Measurements from ENCODE around the gene PCDHGA6.

- TF ChIP-seq CTCF (IDR thresholded peaks at IDR 0.05 in 2 of 3, conservative IDR thresholded peaks at IDR 0.05 in 1 of 3; ENCODE audit: borderline replicate concordance in 1 of 3, insufficient read depth in 1 of 3, low read depth in 2 of 3, low read length in 2 of 3) (no peak), SIN3A (IDR thresholded peaks at IDR 0.05; ENCODE audit: low read depth) (no peak), EZH2phosphoT487 (IDR thresholded peaks at IDR 0.05; ENCODE audit: borderline replicate concordance) (no peak), POLR2A (IDR thresholded peaks at IDR 0.05; ENCODE audit: borderline replicate concordance, extremely low read depth, insufficient read depth, insufficient read length) (no peak), POLR2AphosphoS5 (IDR thresholded peaks at IDR 0.05; ENCODE audit: low read depth, low read length) (no peak), ELF1 (IDR thresholded peaks at IDR 0.05; ENCODE audit: borderline replicate concordance, low read depth) (no peak), EZH2 (IDR thresholded peaks at IDR 0.05) (no peak), YY1 (IDR thresholded peaks at IDR 0.05; ENCODE audit: extremely low read depth, insufficient replicate concordance, low read depth, low read length) (no peak), MAX (IDR thresholded peaks at IDR 0.05) (no peak), ZFX (IDR thresholded peaks at IDR 0.05) (no peak), CEBPB (IDR thresholded peaks at IDR 0.05; ENCODE audit: low read depth) (no peak)
- TF ChIP-seq, protein P1, sequence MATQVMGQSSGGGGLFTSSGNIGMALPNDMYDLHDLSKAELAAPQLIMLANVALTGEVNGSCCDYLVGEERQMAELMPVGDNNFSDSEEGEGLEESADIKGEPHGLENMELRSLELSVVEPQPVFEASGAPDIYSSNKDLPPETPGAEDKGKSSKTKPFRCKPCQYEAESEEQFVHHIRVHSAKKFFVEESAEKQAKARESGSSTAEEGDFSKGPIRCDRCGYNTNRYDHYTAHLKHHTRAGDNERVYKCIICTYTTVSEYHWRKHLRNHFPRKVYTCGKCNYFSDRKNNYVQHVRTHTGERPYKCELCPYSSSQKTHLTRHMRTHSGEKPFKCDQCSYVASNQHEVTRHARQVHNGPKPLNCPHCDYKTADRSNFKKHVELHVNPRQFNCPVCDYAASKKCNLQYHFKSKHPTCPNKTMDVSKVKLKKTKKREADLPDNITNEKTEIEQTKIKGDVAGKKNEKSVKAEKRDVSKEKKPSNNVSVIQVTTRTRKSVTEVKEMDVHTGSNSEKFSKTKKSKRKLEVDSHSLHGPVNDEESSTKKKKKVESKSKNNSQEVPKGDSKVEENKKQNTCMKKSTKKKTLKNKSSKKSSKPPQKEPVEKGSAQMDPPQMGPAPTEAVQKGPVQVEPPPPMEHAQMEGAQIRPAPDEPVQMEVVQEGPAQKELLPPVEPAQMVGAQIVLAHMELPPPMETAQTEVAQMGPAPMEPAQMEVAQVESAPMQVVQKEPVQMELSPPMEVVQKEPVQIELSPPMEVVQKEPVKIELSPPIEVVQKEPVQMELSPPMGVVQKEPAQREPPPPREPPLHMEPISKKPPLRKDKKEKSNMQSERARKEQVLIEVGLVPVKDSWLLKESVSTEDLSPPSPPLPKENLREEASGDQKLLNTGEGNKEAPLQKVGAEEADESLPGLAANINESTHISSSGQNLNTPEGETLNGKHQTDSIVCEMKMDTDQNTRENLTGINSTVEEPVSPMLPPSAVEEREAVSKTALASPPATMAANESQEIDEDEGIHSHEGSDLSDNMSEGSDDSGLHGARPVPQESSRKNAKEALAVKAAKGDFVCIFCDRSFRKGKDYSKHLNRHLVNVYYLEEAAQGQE (IDR thresholded peaks at IDR 0.05; ENCODE audit: low read depth), result no peak
- TF ChIP-seq, protein P2, sequence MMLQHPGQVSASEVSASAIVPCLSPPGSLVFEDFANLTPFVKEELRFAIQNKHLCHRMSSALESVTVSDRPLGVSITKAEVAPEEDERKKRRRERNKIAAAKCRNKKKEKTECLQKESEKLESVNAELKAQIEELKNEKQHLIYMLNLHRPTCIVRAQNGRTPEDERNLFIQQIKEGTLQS (IDR thresholded peaks at IDR 0.05), result no peak
Observed at GRCh38 chr5:141363952-141364660, 9.6 kb upstream of the PCDHGA6 start, which contains the start of gene PCDHGA5.
